NCI-H2227 treated with DMSO at 0.1 percent for 48 hours (cell line): Measurements from ENCODE around the gene IGFBPL1.

ENCODE experiments used
- DNase-seq: peaks from one replicate; lab custom pipeline; 2025; lab: John Stamatoyannopoulos, UW

The IGFBPL1 gene

GRCh38 chr9:38357350-38358114 lies 66.7 kb downstream of the IGFBPL1 start:
- DNase-seq: no peak

- DNase-seq: no peak
These were observed 67.4 kb downstream of the IGFBPL1 start for GRCh38 chr9:38356851-38357250.
